Adrenal gland (tissue), 12 donors: Measurements from ENCODE around the gene CHCHD1. TPM values are rescaled to one million over a fixed set of nuclear protein-coding genes. Genes with fewer than 3 reads are reported as not detected.
A peak's percentile ranks its signal among the peaks of the same experiment; 100 is the strongest.

Source experiments
- DNase-seq, 7 donors: peaks; one replicate each; pipeline ENCODE4 v3.0.0-alpha.2; 2019 to 2020
- H3K27ac ChIP-seq, 5 donors: fragments of 200-600 bp; sonication (generic) in 4 of 5; 1 replicate in 3 of 5; 2 replicates in 2 of 5; pipeline versions ENCODE4 v1.5.1 to v1.8.0; 2016 to 2020; ENCODE audit warnings: mild to moderate bottlenecking in 1 of 5
- H3K27me3 ChIP-seq: fragments of 200-600 bp; 2 replicates; pipeline ENCODE4 v1.8.0; 2021
- H3K36me3 ChIP-seq, 2 donors: fragments of 200-600 bp; replicated peaks in 1 of 2; 1 replicate in 1 of 2; 2 replicates in 1 of 2; pipeline versions ENCODE4 v1.5.1 to v1.8.0; 2018 to 2022
- H3K4me1 ChIP-seq, 2 donors: fragments of 200-600 bp; replicated peaks in 1 of 2; 1 replicate in 1 of 2; 2 replicates in 1 of 2; pipeline versions ENCODE4 v1.5.1 to v1.8.0; 2018 to 2021
- H3K4me3 ChIP-seq, 4 donors: fragments of 200-600 bp; sonication (generic) in 3 of 4; one replicate each; pipeline ENCODE4 v1.5.1; 2016 to 2018
- H3K9me3 ChIP-seq, 3 donors: fragments of 200-600 bp; sonication (generic) in 1 of 3; replicated peaks in 1 of 3; 1 replicate in 2 of 3; 2 replicates in 1 of 3; pipeline versions ENCODE4 v1.5.1 to v1.8.0; 2016 to 2021
- CTCF ChIP-seq, 6 experiments: fragments of 450-650 bp in 4 of 6; fragments of 200-600 bp in 2 of 6; sonication (generic) in 1 of 6; IDR thresholded peaks; 1 replicate in 5 of 6; 2 replicates in 1 of 6; pipeline versions ENCODE4 v1.5.1 to v1.8.0; 2016 to 2021; ENCODE audit warnings: antibody characterized with exemption in 6 of 6, mild to moderate bottlenecking in 2 of 6, moderate library complexity in 1 of 6
- POLR2A ChIP-seq, 2 donors: fragments of 450-650 bp; IDR thresholded peaks; one replicate each; pipeline ENCODE4 v1.6.1; 2017; ENCODE audit warnings: antibody characterized with exemption in 2 of 2, mild to moderate bottlenecking in 2 of 2, moderate library complexity in 1 of 2
- WGBS, 4 donors: extraction: QIAGEN DNeasy Blood & Tissue Kit in 2 of 4; methylation state at CpG; one replicate each; pipeline versions ENCODE4 v1.1.5 to v1.1.7; 2013 to 2017; 5-methylcytosine and 5-hydroxymethylcytosine counted together
- intact Hi-C, 2 donors: fragments of 100-400 bp; cut with DNase I; formaldehyde crosslinking; loops; one replicate each; pipeline versions ENCODE4 v1.14.1 to v1.15.0; 2022 to 2023
- polyA plus RNA-seq, 3 donors: library from polyadenylated mRNA; stranded (reverse); fragments of 200-250 nt in 2 of 3; fragments of 350-450 nt in 1 of 3; fragmentation: Illumina TruSeq in 1 of 3; extraction: RNeasy Lipid Tissue Mini Kit (QIAGEN cat#74804) in 1 of 3; gene quantifications; one replicate each; pipeline ENCODE4 v1.2.3, GENCODE V29; 2013 to 2014
- total RNA-seq, 9 donors: library from RNA; depleted of rRNA in 4 of 9; stranded (reverse); fragments of >200 nt in 4 of 9; fragments of 120-200 nt in 1 of 9; fragmentation: NEBNext Ultra II Directional in 1 of 9; extraction: Animal tissue kit (Norgen Biotek cat#: 25700) in 1 of 9; gene quantifications; one replicate each; pipeline versions ENCODE4 v1.1.0 to v1.2.4, GENCODE V29; 2013 to 2023
- donor health status: healthy with polysubstance abuse.
- donor health status: Bipolar disorder and iron deficiency.
- donor health status: DM: yes; HTN: yes; CAD: no.
- donor health status: DM: no; HTN: no; CAD: no.
- donor health status: DM: no; HTN: no; CAD: no.
- donor health status: DM: yes; HTN: yes; CAD: no.

CHCHD1 gene
- total and polyA plus RNA-seq, 12 donors: 31.7 to 83.1 (median 47.4) TPM

- WGBS, 4 donors: 69 to 81% (median 78%) methylated on average over 5 of the region's 5 CpGs
- Histone ChIP-seq H3K27ac (no peak overlapping the region), H3K4me1 (peaks cover 7 to 35% of the 10 kb centered on the region in 2 donors), H3K4me3 (no peak overlapping the region), H3K9me3 (no peaks in the 10 kb centered on the region), H3K27me3 (no peaks in the 10 kb centered on the region), H3K36me3 (peaks cover 0 to 33% of the 10 kb centered on the region in 2 donors)
- TF ChIP-seq CTCF (IDR thresholded peaks at IDR 0.05) (no peak), POLR2A (IDR thresholded peaks at IDR 0.05) (no peak)
- intact Hi-C loops: no loop called here
- DNase-seq: no peak
Measured at GRCh38 chr10:73780301-73780700, 1.5 kb upstream of the CHCHD1 start.

- peak overlapping the region in 2 of 4 donors; percentile 68 to 90 for H3K4me3 ChIP-seq
- peaks cover 7 to 30% of the 10 kb centered on the region in 2 donors for H3K4me1 ChIP-seq
- intact Hi-C loops: no loop called here
- WGBS, 4 donors: 23 to 36% (median 27%) methylated on average over 10 to 11 of the region's 11 CpGs
- TF ChIP-seq CTCF (IDR thresholded peaks at IDR 0.05) (no peak), POLR2A (IDR thresholded peaks at IDR 0.05) (no peak)
- H3K27ac ChIP-seq: no peak overlapping the region
- H3K36me3 ChIP-seq: peaks cover 0 to 28% of the 10 kb centered on the region in 2 donors
- DNase-seq: no peak
- H3K27me3 ChIP-seq: no peaks in the 10 kb centered on the region
- no peaks in the 10 kb centered on the region for H3K9me3 ChIP-seq
Measured at GRCh38 chr10:73780966-73781365, 882 bp upstream of the CHCHD1 start.

- intact Hi-C loops: no loop called here
- WGBS, 4 donors: 0 to 2% (median 1%) methylated on average over 5 to 14 of the region's 14 CpGs
- peaks cover 8 to 32% of the 10 kb centered on the region in 2 donors for H3K4me1 ChIP-seq
Measured at GRCh38 chr10:73781548-73781878, 335 bp upstream of the CHCHD1 start.

GRCh38 chr10:73782749-73783085 lies 869 bp downstream of the CHCHD1 start:
- WGBS, 4 donors: 41 to 44% (median 42%) methylated on average over 2 of the region's 2 CpGs
- H3K27ac ChIP-seq: peak overlapping the region in 3 of 5 donors; percentile 85 to 96 (median 95)
- H3K27me3 ChIP-seq: no peaks in the 10 kb centered on the region
- H3K4me3 ChIP-seq: peak overlapping the region in 2 of 4 donors; percentile 68 to 90
- H3K9me3 ChIP-seq: no peaks in the 10 kb centered on the region
- H3K36me3 ChIP-seq: peaks cover 0 to 17% of the 10 kb centered on the region in 2 donors
- no peak for DNase-seq
- TF ChIP-seq CTCF (IDR thresholded peaks at IDR 0.05) (no peak), POLR2A (IDR thresholded peaks at IDR 0.05) (no peak)
- H3K4me1 ChIP-seq: peaks cover 20 to 44% of the 10 kb centered on the region in 2 donors
- intact Hi-C loops: no loop called here

More at GRCh38 chr10:73781548-73781878, 335 bp upstream of the CHCHD1 start:
- no peaks in the 10 kb centered on the region for H3K9me3 ChIP-seq
- H3K36me3 ChIP-seq: peaks cover 0 to 23% of the 10 kb centered on the region in 2 donors
- H3K27me3 ChIP-seq: no peaks in the 10 kb centered on the region
- TF ChIP-seq POLR2A (IDR thresholded peaks at IDR 0.05) (no peak), CTCF (IDR thresholded peaks at IDR 0.05) (no peak)
- peak overlapping the region in 4 of 5 donors; percentile 85 to 96 (median 92) for H3K27ac ChIP-seq
- H3K4me3 ChIP-seq: peak overlapping the region in 3 of 4 donors; percentile 66 to 90 (median 68)
- DNase-seq: no peak
